Endothelial cell of umbilical vein (primary cell): ENCODE measurements around the gene CHST11. TPM values are rescaled to one million over a fixed set of nuclear protein-coding genes. Genes with fewer than 3 reads are reported as not detected.

Experiments
- BruUV-seq: library from RNA; stranded (reverse); fragments of 400-500 nt; replicated peaks from 2 replicates; lab custom pipeline; 2021; lab: Mats Ljungman, UMichigan
- CTCF ChIA-PET: fragments of 300-600, 350-600 bp; sonication (Branson Sonifier 250); formaldehyde crosslinking; loops from one replicate; lab custom pipeline; 2021; ENCODE audit warnings: antibody characterized with exemption, inconsistent platforms; lab: Charles Lee
- POLR2A ChIA-PET: fragments of 300-600, 350-600 bp; sonication (Branson Sonifier 250); formaldehyde crosslinking; loops from one replicate; lab custom pipeline; 2021; ENCODE audit warnings: antibody characterized with exemption, inconsistent platforms; lab: Charles Lee
- DNase-seq: peaks from one replicate; pipeline ENCODE4 v3.0.0-alpha.2; 2011; ENCODE audit warnings: low read depth, low spot score
- FAIRE-seq: peaks from 2 replicates; lab custom pipeline; 2011; peaks lifted over from hg19 to GRCh38; lab: Jason Lieb, UNC
- H2AFZ ChIP-seq: 2 replicates; pipeline ENCODE4 v1.6.0; 2012; ENCODE audit warnings: low read depth, low read length, control low read depth, inconsistent platforms
- H3K27ac ChIP-seq: 2 replicates; pipeline ENCODE4 v1.5.1; 2011; ENCODE audit warnings: low read depth, mild to moderate bottlenecking, control low read depth, low read length, moderate library complexity; ENCODE audit not compliant: insufficient read depth
- H3K27me3 ChIP-seq, 2 experiments: 2 replicates each; pipeline versions ENCODE4 v1.6.0 to v1.6.1; 2011; ENCODE audit warnings: low read length in 2 of 2, mixed read lengths in 1 of 2; ENCODE audit not compliant: control insufficient read depth in 2 of 2, insufficient read depth in 2 of 2
- H3K36me3 ChIP-seq, 2 experiments: 2 replicates in 1 of 2; 3 replicates in 1 of 2; pipeline ENCODE4 v1.5.1; 2011; ENCODE audit warnings: low read length in 2 of 2, mild to moderate bottlenecking in 1 of 2, moderate library complexity in 1 of 2; ENCODE audit not compliant: control insufficient read depth in 2 of 2, insufficient read depth in 2 of 2; ENCODE audit errors: extremely low read depth in 1 of 2
- H3K4me1 ChIP-seq: 3 replicates; pipeline ENCODE4 v1.5.1; 2011; ENCODE audit warnings: mild to moderate bottlenecking, low read length; ENCODE audit not compliant: control insufficient read depth, insufficient read depth; ENCODE audit errors: extremely low read depth
- H3K4me2 ChIP-seq: 2 replicates; pipeline ENCODE4 v1.6.1; 2011; ENCODE audit warnings: low read length, control low read depth, mixed read lengths; ENCODE audit not compliant: insufficient read depth
- H3K4me3 ChIP-seq, 3 experiments: fragments of 200-600 bp in 1 of 3; sonication (generic), shearing (Covaris generic) in 1 of 3; replicated peaks in 1 of 3; 2 replicates each; pipeline ENCODE4 v1.5.1; 2011 to 2016; ENCODE audit warnings: control low read depth in 3 of 3, low read length in 3 of 3, mild to moderate bottlenecking in 2 of 3, inconsistent platforms in 1 of 3, low read depth in 1 of 3, moderate library complexity in 1 of 3; ENCODE audit not compliant: insufficient read depth in 1 of 3
- H3K79me2 ChIP-seq: 2 replicates; pipeline ENCODE4 v1.6.0; 2012; ENCODE audit warnings: low read length, inconsistent platforms; ENCODE audit not compliant: control insufficient read depth, insufficient read depth
- H3K9ac ChIP-seq: replicated peaks from 2 replicates; pipeline ENCODE3; 2011; ENCODE audit warnings: low read length, control low read depth; ENCODE audit not compliant: insufficient read depth; ENCODE audit errors: extremely low read depth
- H3K9me1 ChIP-seq: replicated peaks from 3 replicates; pipeline ENCODE4 v1.6.0; 2011; ENCODE audit warnings: mild to moderate bottlenecking, low read length; ENCODE audit not compliant: control insufficient read depth, insufficient read depth; ENCODE audit errors: extremely low read depth
- H3K9me3 ChIP-seq: replicated peaks from 2 replicates; pipeline ENCODE4 v1.5.1; 2012; ENCODE audit warnings: low read length, inconsistent platforms; ENCODE audit not compliant: control insufficient read depth, insufficient read depth
- H4K20me1 ChIP-seq: replicated peaks from 2 replicates; pipeline ENCODE3; 2011; ENCODE audit warnings: mild to moderate bottlenecking, low read length; ENCODE audit not compliant: control insufficient read depth, insufficient read depth; ENCODE audit errors: extremely low read depth
- CTCF ChIP-seq, 2 donors: IDR thresholded peaks; 1 replicate in 1 of 2; 2 replicates in 1 of 2; pipeline ENCODE4 v1.5.1; 2011; ENCODE audit warnings: low read length in 2 of 2, mild to moderate bottlenecking in 2 of 2, moderate library complexity in 2 of 2, control low read depth in 1 of 2, inconsistent platforms in 1 of 2, low read depth in 1 of 2; ENCODE audit not compliant: insufficient read depth in 1 of 2; ENCODE audit errors: extremely low read depth in 1 of 2
- EZH2 ChIP-seq: IDR thresholded peaks from 2 replicates; pipeline ENCODE4 v1.6.1; 2012; ENCODE audit warnings: borderline replicate concordance, low read depth, mild to moderate bottlenecking, moderate library complexity, low read length, inconsistent platforms; ENCODE audit not compliant: severe bottlenecking
- FOS ChIP-seq: IDR thresholded peaks from 2 replicates; pipeline ENCODE4 v1.6.1; 2011; ENCODE audit warnings: mild to moderate bottlenecking, low read length, moderate library complexity, borderline replicate concordance; ENCODE audit not compliant: insufficient read depth
- GATA2 ChIP-seq: IDR thresholded peaks from 2 replicates; pipeline ENCODE4 v1.7.0; 2011; ENCODE audit warnings: low read depth, mild to moderate bottlenecking, moderate library complexity, mixed read lengths, low read length; ENCODE audit not compliant: insufficient read length, insufficient read depth
- JUN ChIP-seq: IDR thresholded peaks from 2 replicates; pipeline ENCODE4 v1.6.1; 2011; ENCODE audit warnings: borderline replicate concordance, low read depth; ENCODE audit not compliant: insufficient read length, insufficient read depth
- MAX ChIP-seq: IDR thresholded peaks from 2 replicates; pipeline ENCODE4 v1.6.1; 2011; ENCODE audit not compliant: insufficient read depth, insufficient read length
- MYC ChIP-seq: IDR thresholded peaks from one replicate; pipeline ENCODE4 v1.6.1; 2011; ENCODE audit warnings: mild to moderate bottlenecking, low read depth, low read length
- POLR2A ChIP-seq: IDR thresholded peaks from 2 replicates; pipeline ENCODE4 v1.6.1; 2012; ENCODE audit warnings: low read depth, mild to moderate bottlenecking, control low read depth, low read length
- POLR2AphosphoS5 ChIP-seq: IDR thresholded peaks from 2 replicates; pipeline ENCODE4 v1.6.1; 2012; ENCODE audit warnings: low read depth, mild to moderate bottlenecking, control low read depth, low read length, moderate library complexity; ENCODE audit not compliant: insufficient read depth
- dilution Hi-C: fragments of 300-500 bp; cut with MboI; formaldehyde crosslinking; loops from one replicate; pipeline ENCODE4 v1.15.0; 2019; ENCODE audit warnings: low sequenced_read_pairs; ENCODE audit not compliant: extremely low pct_ligation_motif_present
- intact Hi-C: fragments of 100-400 bp; cut with micrococcal nuclease; formaldehyde crosslinking; loops from one replicate; pipeline ENCODE4 v1.10.0; 2022
- polyA plus RNA-seq, 4 experiments: library from polyadenylated mRNA; depleted of rRNA in 3 of 4; stranded (reverse) in 3 of 4; unstranded in 1 of 4; fragments of >200 nt; gene quantifications; 2 replicates each; pipeline versions ENCODE4 v1.2.1 to v1.2.3, GENCODE V29; 2011 to 2012; ENCODE audit warnings: missing spikeins in 1 of 4
- total RNA-seq: library from RNA; stranded (reverse); gene quantifications from 2 replicates; pipeline ENCODE4 v1.2.3, GENCODE V29; 2021

Gene CHST11
- total and polyA plus RNA-seq, 2 donors (not counting 3 experiments of a cell fraction or from before 2014, with no cell fraction given): 19.7 to 20.9 TPM

GRCh38 chr12:104412681-104413080 is 44.1 kb upstream of the CHST11 start:
- dilution Hi-C loops: no loop called here
- no peaks in the 10 kb centered on the region for H4K20me1 ChIP-seq
- H3K9ac ChIP-seq: no peak overlapping the region
- H2AFZ ChIP-seq: no peak overlapping the region
- no peaks in the 10 kb centered on the region for H3K27me3 ChIP-seq
- ChIA-PET CTCF (interaction anchor here (1.1 kb wide), 1 partner anchor 31 kb away, joined by 4 read pairs; no protein-coding TSS in a partner anchor), POLR2A (no interaction called here)
- no peak for TF ChIP-seq MYC
- TF ChIP-seq POLR2A: no peak
- TF ChIP-seq CTCF (IDR thresholded peaks at IDR 0.05; ENCODE audit: extremely low read depth in 1 of 2, insufficient read depth in 1 of 2, low read depth in 1 of 2, low read length in 2 of 2): no peak
- no peak for TF ChIP-seq MAX
- no peak for TF ChIP-seq EZH2
- TF ChIP-seq JUN: no peak
- no peak for TF ChIP-seq FOS
- no peak for TF ChIP-seq GATA2
- no peak for TF ChIP-seq POLR2AphosphoS5
- FAIRE-seq (no peak), DNase-seq (no peak)
- H3K79me2 ChIP-seq: no peaks in the 10 kb centered on the region
- peaks cover 20% of the 10 kb centered on the region for H3K4me1 ChIP-seq
- H3K36me3 ChIP-seq: no peaks in the 10 kb centered on the region
- intact Hi-C loops: no loop called here
- no peak overlapping the region for H3K27ac ChIP-seq
- H3K4me3 ChIP-seq: no peak overlapping the region
- no TSS peak for BruUV-seq
- no peaks in the 10 kb centered on the region for H3K9me1 ChIP-seq
- H3K4me2 ChIP-seq: no peak overlapping the region
- H3K9me3 ChIP-seq: no peaks in the 10 kb centered on the region
